Measurements from ENCODE around the gene HNRNPF. TPM values are rescaled to one million over a fixed set of nuclear protein-coding genes. Genes with fewer than 3 reads are reported as not detected.
A peak's percentile ranks its signal among the peaks of the same experiment; 100 is the strongest.

Gene HNRNPF
- total RNA-seq, 1 donor from 2014 or later: 175 TPM

DNA sequence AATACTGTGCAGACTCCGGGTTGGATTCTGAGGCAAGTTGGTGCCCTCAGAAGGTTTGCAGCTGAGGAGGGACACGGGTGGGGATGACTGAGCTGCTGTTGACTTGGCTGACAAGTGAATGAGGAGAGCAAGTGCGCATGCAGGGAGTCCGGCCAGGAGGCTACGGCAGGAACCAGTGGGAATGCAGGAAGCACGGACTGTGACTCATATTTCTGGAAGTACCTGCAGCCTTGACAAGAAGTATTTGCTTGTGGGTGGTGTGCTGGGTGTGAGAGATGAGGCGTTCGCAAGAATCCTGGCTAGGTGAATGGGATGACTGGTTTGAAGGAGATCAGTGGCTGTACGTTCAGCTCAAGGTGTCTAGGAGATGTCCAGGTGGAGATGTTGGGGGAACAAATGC lies 68.4 kb downstream of the HNRNPF start:
- H3K4me2 ChIP-seq: no peak overlapping the region
- Mint-ChIP-seq H3K27ac (no peak overlapping the region), H3K36me3 (no peaks in the 10 kb centered on the region), H3K4me3 (no peak overlapping the region), H3K9me3 (no peaks in the 10 kb centered on the region), H3K4me1 (peaks cover 9% of the 10 kb centered on the region), H3K27me3 (ENCODE audit: insufficient read depth, low read depth) (peaks cover 9% of the 10 kb centered on the region)
- DNase-seq (ENCODE audit: low spot score): no peak
- H3K27ac ChIP-seq: no peak overlapping the region
- no peak overlapping the region for H3K9ac ChIP-seq
- H3F3A ChIP-seq (ENCODE audit: low read depth): peaks cover 6% of the 10 kb centered on the region
- H3K27me3 ChIP-seq: peaks cover 7% of the 10 kb centered on the region
- H3K4me1 ChIP-seq: peaks cover 8% of the 10 kb centered on the region
- TF ChIP-seq EZH2phosphoT487 (IDR thresholded peaks at IDR 0.05) (no peak), EZH2 (IDR thresholded peaks at IDR 0.05) (no peak)
- TF ChIP-seq, protein P1, sequence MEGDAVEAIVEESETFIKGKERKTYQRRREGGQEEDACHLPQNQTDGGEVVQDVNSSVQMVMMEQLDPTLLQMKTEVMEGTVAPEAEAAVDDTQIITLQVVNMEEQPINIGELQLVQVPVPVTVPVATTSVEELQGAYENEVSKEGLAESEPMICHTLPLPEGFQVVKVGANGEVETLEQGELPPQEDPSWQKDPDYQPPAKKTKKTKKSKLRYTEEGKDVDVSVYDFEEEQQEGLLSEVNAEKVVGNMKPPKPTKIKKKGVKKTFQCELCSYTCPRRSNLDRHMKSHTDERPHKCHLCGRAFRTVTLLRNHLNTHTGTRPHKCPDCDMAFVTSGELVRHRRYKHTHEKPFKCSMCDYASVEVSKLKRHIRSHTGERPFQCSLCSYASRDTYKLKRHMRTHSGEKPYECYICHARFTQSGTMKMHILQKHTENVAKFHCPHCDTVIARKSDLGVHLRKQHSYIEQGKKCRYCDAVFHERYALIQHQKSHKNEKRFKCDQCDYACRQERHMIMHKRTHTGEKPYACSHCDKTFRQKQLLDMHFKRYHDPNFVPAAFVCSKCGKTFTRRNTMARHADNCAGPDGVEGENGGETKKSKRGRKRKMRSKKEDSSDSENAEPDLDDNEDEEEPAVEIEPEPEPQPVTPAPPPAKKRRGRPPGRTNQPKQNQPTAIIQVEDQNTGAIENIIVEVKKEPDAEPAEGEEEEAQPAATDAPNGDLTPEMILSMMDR (IDR thresholded peaks at IDR 0.05): no peak
- H2AFZ ChIP-seq (replicated peaks): no peak overlapping the region
- no peak overlapping the region for H3K4me3 ChIP-seq
- no peaks in the 10 kb centered on the region for H3K36me3 ChIP-seq
- no peaks in the 10 kb centered on the region for H3K79me2 ChIP-seq (ENCODE audit: low read depth)
- H3K9me3 ChIP-seq (ENCODE audit: low read depth): no peaks in the 10 kb centered on the region
- H4K20me1 ChIP-seq (ENCODE audit: low read depth): no peaks in the 10 kb centered on the region

DNA sequence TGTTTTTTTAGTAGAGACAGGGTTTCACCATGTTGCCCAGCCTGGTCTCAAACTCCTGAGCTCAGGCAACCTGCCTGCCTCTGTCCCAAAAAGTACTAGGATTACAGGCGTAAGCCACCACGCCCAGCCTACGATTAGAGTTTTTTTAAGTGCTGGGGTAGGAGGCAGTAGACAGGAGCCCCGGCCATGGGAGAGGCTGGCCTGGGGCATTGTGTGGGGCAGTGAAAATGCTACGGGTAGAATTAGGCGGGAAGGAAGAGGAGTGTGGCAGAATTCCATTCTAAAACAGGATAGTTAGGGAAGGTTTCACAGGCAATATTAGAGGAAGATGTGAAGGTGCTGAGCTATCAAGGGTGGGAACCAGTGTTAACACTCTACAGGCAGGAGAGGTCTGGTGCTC lies 68.9 kb downstream of the HNRNPF start:
- H3K36me3 ChIP-seq: no peaks in the 10 kb centered on the region
- H4K20me1 ChIP-seq (ENCODE audit: low read depth): no peaks in the 10 kb centered on the region
- no peak overlapping the region for H3K4me2 ChIP-seq
- no peaks in the 10 kb centered on the region for H3K9me3 ChIP-seq (ENCODE audit: low read depth)
- TF ChIP-seq, protein P1 (IDR thresholded peaks at IDR 0.05): no peak
- TF ChIP-seq EZH2phosphoT487 (IDR thresholded peaks at IDR 0.05): no peak
- no peak overlapping the region for H3K9ac ChIP-seq
- H3K27ac ChIP-seq: no peak overlapping the region
- H3K27me3 ChIP-seq: peaks cover 7% of the 10 kb centered on the region
- peaks cover 8% of the 10 kb centered on the region for H3K4me1 ChIP-seq
- no peaks in the 10 kb centered on the region for H3K79me2 ChIP-seq (ENCODE audit: low read depth)
- Mint-ChIP-seq H3K4me1 (peaks cover 9% of the 10 kb centered on the region), H3K9me3 (no peaks in the 10 kb centered on the region), H3K36me3 (no peaks in the 10 kb centered on the region), H3K27ac (no peak overlapping the region), H3K27me3 (ENCODE audit: insufficient read depth, low read depth) (peaks cover 9% of the 10 kb centered on the region), H3K4me3 (no peak overlapping the region)
- no peak overlapping the region for H2AFZ ChIP-seq (replicated peaks)
- no peak overlapping the region for H3K4me3 ChIP-seq
- peaks cover 6% of the 10 kb centered on the region for H3F3A ChIP-seq (ENCODE audit: low read depth)
- no peak for DNase-seq (ENCODE audit: low spot score)

DNA sequence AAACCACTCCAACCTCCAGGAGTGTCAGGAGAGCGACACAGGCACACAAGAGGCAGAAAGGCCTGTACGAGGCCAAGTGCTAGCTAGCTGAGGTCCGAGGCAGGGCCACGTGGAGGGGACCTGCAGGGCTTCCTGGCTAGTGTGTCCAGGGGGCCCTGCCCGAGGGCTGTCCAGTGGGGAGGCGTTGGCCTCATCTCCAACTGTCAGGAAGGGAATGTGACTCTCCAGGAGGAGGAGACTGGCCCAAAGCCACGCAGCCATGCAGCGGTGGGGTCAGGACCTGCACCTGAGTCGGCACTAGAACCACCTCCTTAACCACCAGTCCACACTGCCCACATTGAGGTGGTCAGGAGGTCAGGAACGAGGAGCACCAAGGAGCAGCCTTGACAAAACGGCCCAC lies 69.8 kb downstream of the HNRNPF start:
- no peak for DNase-seq (ENCODE audit: low spot score)
- Mint-ChIP-seq H3K27ac (peak overlapping the region; percentile 9), H3K4me3 (peak overlapping the region; percentile 52), H3K27me3 (ENCODE audit: insufficient read depth, low read depth) (peaks cover 9% of the 10 kb centered on the region), H3K4me1 (peaks cover 9% of the 10 kb centered on the region), H3K9me3 (no peaks in the 10 kb centered on the region), H3K36me3 (no peaks in the 10 kb centered on the region)
- H3K4me2 ChIP-seq: no peak overlapping the region
- no peak overlapping the region for H2AFZ ChIP-seq (replicated peaks)
- peaks cover 6% of the 10 kb centered on the region for H3F3A ChIP-seq (ENCODE audit: low read depth)
- no peaks in the 10 kb centered on the region for H3K79me2 ChIP-seq (ENCODE audit: low read depth)
- no peak overlapping the region for H3K4me3 ChIP-seq
- H3K9me3 ChIP-seq (ENCODE audit: low read depth): no peaks in the 10 kb centered on the region
- H3K27me3 ChIP-seq: peaks cover 7% of the 10 kb centered on the region
- H3K36me3 ChIP-seq: no peaks in the 10 kb centered on the region
- H4K20me1 ChIP-seq (ENCODE audit: low read depth): no peaks in the 10 kb centered on the region
- peaks cover 8% of the 10 kb centered on the region for H3K4me1 ChIP-seq
- H3K9ac ChIP-seq: no peak overlapping the region
- TF ChIP-seq EZH2phosphoT487 (IDR thresholded peaks at IDR 0.05): no peak
- TF ChIP-seq, protein P1 (IDR thresholded peaks at IDR 0.05): no peak
- no peak for TF ChIP-seq EZH2 (IDR thresholded peaks at IDR 0.05)
- H3K27ac ChIP-seq: no peak overlapping the region

Data from neural progenitor cell (in vitro differentiated cells).